ENCODE data around the gene NBEA. TPM values are rescaled to one million over a fixed set of nuclear protein-coding genes. Genes with fewer than 3 reads are reported as not detected.

NBEA gene
- total RNA-seq, 1 experiment from 2014 or later = 4.1 TPM

- ATAC-seq (no peak), DNase-seq (ENCODE audit: low read depth, low spot score) (no peak)
- no peaks in the 10 kb centered on the region for H3K36me3 ChIP-seq (ENCODE audit: control insufficient read depth in 1 of 2, insufficient read depth in 2 of 2, low read length in 2 of 2)
- ChIA-PET CTCF (no interaction called here), POLR2A (no interaction called here), RAD21 (ENCODE audit: low non-redundant PET in 1 of 2, low total read pairs in 2 of 2, uncharacterized antibody in 2 of 2, unreplicated experiment in 2 of 2) (no interaction called here)
- no peaks in the 10 kb centered on the region for H3K79me2 ChIP-seq (ENCODE audit: insufficient read depth, low read length)
- H3K4me1 ChIP-seq (ENCODE audit: control insufficient read depth in 1 of 2, insufficient read depth in 2 of 2, low read length in 2 of 2) = no peaks in the 10 kb centered on the region
- H3K27ac ChIP-seq (ENCODE audit: low read depth, low read length) = no peak overlapping the region
- TF ChIP-seq EGR1 (IDR thresholded peaks at IDR 0.05; ENCODE audit: low read depth) (no peak), EZH2 (IDR thresholded peaks at IDR 0.05) (no peak), REST (IDR thresholded peaks at IDR 0.05; ENCODE audit: low read depth) (no peak), ZFX (IDR thresholded peaks at IDR 0.05) (no peak), ELF1 (IDR thresholded peaks at IDR 0.05; ENCODE audit: borderline replicate concordance, low read depth) (no peak), FOSL1 (IDR thresholded peaks at IDR 0.05; ENCODE audit: low read depth) (no peak), CTCF (IDR thresholded peaks at IDR 0.05 in 2 of 3, conservative IDR thresholded peaks at IDR 0.05 in 1 of 3; ENCODE audit: borderline replicate concordance in 1 of 3, insufficient read depth in 1 of 3, low read depth in 2 of 3, low read length in 2 of 3) (no peak), RAD21 (IDR thresholded peaks at IDR 0.05; ENCODE audit: low read depth) (no peak), SRF (IDR thresholded peaks at IDR 0.05; ENCODE audit: low read depth) (no peak), CEBPB (IDR thresholded peaks at IDR 0.05; ENCODE audit: low read depth) (no peak), EZH2phosphoT487 (IDR thresholded peaks at IDR 0.05; ENCODE audit: borderline replicate concordance) (no peak), POLR2A (IDR thresholded peaks at IDR 0.05; ENCODE audit: borderline replicate concordance, extremely low read depth, insufficient read depth, insufficient read length) (no peak)
- TF ChIP-seq, protein P1, sequence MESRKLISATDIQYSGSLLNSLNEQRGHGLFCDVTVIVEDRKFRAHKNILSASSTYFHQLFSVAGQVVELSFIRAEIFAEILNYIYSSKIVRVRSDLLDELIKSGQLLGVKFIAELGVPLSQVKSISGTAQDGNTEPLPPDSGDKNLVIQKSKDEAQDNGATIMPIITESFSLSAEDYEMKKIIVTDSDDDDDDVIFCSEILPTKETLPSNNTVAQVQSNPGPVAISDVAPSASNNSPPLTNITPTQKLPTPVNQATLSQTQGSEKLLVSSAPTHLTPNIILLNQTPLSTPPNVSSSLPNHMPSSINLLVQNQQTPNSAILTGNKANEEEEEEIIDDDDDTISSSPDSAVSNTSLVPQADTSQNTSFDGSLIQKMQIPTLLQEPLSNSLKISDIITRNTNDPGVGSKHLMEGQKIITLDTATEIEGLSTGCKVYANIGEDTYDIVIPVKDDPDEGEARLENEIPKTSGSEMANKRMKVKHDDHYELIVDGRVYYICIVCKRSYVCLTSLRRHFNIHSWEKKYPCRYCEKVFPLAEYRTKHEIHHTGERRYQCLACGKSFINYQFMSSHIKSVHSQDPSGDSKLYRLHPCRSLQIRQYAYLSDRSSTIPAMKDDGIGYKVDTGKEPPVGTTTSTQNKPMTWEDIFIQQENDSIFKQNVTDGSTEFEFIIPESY (IDR thresholded peaks at IDR 0.05; ENCODE audit: extremely low read depth, insufficient replicate concordance, low read length) = no peak
- no peak overlapping the region for H3K9ac ChIP-seq (ENCODE audit: low read length)
- H3K9me2 ChIP-seq (ENCODE audit: insufficient read depth) = no peaks in the 10 kb centered on the region
- BruUV-seq (replicated peaks) = no TSS peak
- H3K4me2 ChIP-seq (ENCODE audit: low read length) = no peak overlapping the region
- H3K27me3 ChIP-seq (ENCODE audit: insufficient read depth, low read length) = no peaks in the 10 kb centered on the region
- intact Hi-C loops (cut with micrococcal nuclease) = no loop called here
- no peak overlapping the region for H2AFZ ChIP-seq (ENCODE audit: low read depth, low read length, poor library complexity, severe bottlenecking)
- H4K20me1 ChIP-seq (ENCODE audit: insufficient read depth) = no peaks in the 10 kb centered on the region
- no peak overlapping the region for H3K4me3 ChIP-seq (replicated peaks in 1 of 2; ENCODE audit: low read depth in 1 of 2, low read length in 2 of 2)
- H3K9me3 ChIP-seq (ENCODE audit: control insufficient read depth in 1 of 2, insufficient read depth in 1 of 2, low read depth in 1 of 2, low read length in 2 of 2) = no peaks in the 10 kb centered on the region
Measured at GRCh38 chr13:35485424-35485823, 543.4 kb downstream of the NBEA start.
